ENCODE measurements around the gene AFTPH.

AFTPH gene

DNA sequence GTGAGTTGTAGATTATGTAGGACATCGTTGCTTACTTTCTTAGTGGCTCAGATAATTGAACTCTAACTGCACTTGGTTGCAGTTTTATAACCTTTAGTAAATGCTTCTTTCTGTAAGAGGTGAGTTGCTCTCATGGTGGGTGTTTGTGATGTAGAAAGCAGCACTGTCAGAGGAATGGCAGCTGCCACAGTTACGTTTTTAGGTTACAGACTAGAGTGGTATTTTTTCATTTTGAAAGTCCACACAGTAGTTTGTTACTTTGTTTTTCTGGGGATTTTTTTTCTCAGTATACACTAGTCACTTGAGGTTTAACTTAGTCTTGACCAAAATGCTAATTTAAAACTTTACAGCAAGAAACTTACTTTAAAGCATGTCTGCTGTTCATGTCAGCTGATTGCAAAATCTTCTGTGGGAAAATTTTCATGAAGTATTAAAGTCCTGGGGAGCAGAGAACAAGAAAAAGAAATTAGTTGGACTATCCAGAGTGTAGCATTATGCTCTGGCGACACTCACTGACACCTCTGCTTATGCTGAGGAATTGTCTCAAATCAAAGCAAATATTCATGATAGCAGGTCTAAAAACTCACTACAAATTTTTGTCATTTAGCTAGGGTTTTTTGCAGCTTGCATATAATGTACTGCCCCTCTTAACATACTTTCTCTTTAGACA lies 14.8 kb downstream of the AFTPH start:
- no peak for DNase-seq (ENCODE audit: low read depth in 4 of 4, low spot score in 1 of 4)

DNA sequence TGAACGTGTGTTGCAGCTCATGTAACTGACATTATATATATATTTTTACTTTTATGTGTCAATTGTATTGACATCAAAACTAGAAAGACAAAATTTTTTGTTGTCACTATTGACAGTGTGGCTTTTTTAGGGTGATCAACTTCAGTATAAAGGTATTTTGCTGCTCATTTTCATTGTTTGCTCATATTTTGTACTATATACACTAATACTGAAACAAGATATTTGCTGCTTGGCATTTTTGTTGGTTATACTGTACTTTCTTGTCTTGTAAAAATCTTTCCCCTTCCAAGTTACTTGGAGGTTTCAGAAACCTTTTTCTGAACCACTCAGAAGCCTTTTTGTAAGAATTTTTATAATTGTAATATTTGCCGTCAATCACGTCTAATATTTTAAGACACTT lies 16.5 kb downstream of the AFTPH start:
- no peak for DNase-seq (ENCODE audit: low read depth in 4 of 4, low spot score in 1 of 4)

- no peak for DNase-seq (ENCODE audit: low read depth in 4 of 4, low spot score in 1 of 4)
These were observed 17.4 kb downstream of the AFTPH start for GRCh38 chr2:64541547-64541946.

- DNase-seq (ENCODE audit: low read depth in 4 of 4, low spot score in 1 of 4): no peak
These were observed 18.2 kb downstream of the AFTPH start for GRCh38 chr2:64542071-64543007.

DNA sequence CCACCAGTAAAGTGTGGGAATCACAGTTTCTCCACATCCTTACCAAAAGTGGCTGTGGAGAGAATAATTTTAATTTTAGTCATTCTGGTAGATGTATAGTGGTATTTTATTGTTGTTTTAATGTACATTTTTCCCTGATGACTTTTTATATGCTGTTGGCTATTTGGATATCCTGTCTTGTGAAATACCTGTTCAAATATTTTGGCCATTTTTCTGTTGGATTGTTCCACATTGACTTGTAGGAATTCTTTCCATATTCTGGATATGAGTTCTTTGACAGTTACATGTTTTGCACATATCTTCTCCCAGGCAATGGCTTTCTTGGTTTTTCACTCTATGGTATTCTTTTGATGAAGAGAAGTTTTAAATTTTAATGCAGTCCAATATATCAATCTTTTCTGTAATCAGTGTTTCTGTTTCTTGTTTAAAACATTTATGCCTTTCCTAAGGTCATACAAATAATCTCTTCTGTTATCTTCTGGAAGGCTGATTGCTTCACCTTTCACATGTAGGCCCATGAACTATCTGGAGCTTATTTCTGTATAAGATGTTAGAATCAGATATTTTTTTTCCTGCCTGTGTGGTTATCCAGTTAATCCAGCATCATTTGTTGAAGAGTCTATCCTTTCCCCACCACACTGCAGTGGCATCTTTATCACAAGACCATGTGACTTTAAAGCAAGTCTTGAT lies 19.0 kb downstream of the AFTPH start:
- DNase-seq (ENCODE audit: low read depth in 4 of 4, low spot score in 1 of 4): no peak

DNA sequence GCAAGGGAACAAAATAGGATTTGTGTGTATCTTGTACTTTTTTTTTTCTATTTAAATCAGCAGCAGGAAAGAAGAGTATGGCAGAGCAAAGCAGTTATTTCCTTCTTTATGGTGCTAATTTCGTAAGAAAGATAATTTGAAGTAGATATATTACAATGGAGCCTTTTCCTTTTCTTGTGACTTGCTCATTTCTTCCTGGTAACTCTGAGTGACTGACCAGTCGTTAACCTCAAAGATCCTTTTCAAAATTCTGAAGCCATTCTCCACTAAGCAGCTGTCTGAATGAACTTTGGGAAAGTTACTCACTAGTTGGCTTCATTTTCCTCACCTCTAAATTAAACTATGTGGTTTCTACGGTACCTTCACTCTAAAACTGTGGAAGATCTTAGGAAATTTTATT lies 24.6 kb downstream of the AFTPH start:
- no peak for DNase-seq (ENCODE audit: low read depth in 4 of 4, low spot score in 1 of 4)

- no peak for DNase-seq (ENCODE audit: low read depth in 4 of 4, low spot score in 1 of 4)
These were observed 25.9 kb downstream of the AFTPH start for GRCh38 chr2:64550042-64550441.

DNA sequence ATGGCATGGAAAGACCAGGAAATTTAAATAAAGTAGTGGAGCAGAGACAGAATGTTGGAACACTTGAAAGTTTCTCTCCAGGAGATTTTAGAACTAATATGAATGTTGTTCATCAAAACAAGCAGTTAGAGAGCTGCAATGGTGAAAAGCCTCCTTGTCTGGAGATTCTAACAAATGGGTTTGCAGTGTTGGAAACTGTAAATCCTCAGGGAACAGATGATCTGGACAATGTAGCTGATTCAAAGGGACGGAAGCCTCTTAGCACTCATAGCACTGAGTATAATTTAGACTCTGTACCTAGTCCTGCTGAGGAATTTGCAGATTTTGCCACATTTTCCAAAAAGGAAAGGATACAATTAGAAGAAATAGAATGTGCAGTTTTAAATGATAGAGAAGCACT lies 27.7 kb downstream of the AFTPH start:
- DNase-seq (ENCODE audit: low read depth in 4 of 4, low spot score in 1 of 4): no peak

DNA sequence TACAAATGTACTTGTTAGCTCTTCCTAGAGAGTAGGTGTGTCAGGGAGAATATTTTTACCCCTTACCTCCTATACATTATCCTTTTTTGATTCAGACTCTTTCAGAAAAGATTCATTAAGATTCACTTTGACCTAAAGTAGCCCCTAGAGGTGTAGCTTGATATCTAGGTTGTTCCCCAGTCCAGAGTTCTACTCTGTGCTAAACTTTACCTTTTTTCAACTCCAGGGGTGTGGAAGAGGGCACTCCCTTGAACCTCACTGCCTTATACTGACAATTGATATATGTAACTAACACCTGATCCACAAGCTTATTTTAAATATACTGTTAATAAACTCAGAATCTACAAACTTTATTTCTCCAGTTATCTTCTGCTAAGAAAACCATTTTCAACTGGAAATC lies 30.0 kb downstream of the AFTPH start:
- no peak for DNase-seq (ENCODE audit: low read depth in 4 of 4, low spot score in 1 of 4)

GRCh38 chr2:64558445-64559081 lies 34.4 kb downstream of the AFTPH start:
- DNase-seq (ENCODE audit: low read depth in 4 of 4, low spot score in 1 of 4): no peak

DNA sequence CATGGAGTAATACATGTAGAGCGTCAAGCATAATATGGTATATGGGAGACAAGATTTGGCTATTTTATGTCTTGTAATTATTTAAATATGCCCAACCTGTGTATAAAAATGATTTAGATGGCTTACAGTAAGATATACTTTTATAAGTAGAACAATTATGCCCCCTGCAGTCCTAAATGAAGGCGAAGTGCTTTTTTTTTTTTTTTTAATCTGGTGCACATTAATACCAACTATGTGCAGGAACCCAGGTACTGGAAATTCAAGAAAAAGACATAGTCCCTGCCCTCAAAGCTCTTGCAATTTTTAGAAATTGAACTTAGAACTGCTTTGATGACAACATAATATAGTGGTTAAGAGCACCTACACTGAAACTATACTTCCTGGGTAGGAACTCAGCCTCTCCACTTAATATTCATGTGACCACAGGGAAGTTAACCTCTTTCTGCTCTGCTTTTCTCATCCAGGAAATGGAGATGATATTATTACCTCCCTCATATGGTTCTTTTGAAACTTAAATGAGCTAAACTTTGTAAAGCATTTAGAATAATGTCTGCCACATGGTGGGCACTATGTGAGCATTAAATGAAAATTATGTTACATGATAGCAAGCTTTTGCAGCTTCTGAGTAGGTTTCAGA lies 38.1 kb downstream of the AFTPH start:
- no peak for DNase-seq (ENCODE audit: low read depth in 4 of 4, low spot score in 1 of 4)

GRCh38 chr2:64563436-64563938 lies 39.4 kb downstream of the AFTPH start:
- no peak for DNase-seq (ENCODE audit: low read depth in 4 of 4, low spot score in 1 of 4)

- no peak for DNase-seq (ENCODE audit: low read depth in 4 of 4, low spot score in 1 of 4)
These were observed 42.0 kb downstream of the AFTPH start for GRCh38 chr2:64565949-64566710.

GRCh38 chr2:64567473-64567872 lies 43.3 kb downstream of the AFTPH start:
- no peak for DNase-seq (ENCODE audit: low read depth in 4 of 4, low spot score in 1 of 4)

DNA sequence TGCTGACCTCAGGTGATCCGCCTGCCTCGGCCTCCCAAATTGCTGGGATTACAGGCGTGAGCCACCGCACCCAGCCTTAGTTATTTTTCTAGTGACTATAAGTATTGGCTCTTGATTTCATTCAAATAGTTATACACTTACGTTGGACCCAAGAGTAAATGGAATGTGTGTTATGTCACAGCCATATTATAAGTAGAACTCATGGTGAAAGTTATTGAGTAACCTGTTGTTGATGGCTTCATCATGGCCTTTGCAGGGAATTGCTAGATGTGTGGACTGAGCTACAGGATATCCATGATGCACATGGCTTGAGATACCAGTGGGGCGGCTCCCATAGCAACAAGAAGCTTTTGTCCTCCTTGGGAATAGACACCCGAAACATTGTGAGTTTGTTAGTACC lies 44.7 kb downstream of the AFTPH start:
- DNase-seq (ENCODE audit: low read depth in 4 of 4, low spot score in 1 of 4): no peak

DNA sequence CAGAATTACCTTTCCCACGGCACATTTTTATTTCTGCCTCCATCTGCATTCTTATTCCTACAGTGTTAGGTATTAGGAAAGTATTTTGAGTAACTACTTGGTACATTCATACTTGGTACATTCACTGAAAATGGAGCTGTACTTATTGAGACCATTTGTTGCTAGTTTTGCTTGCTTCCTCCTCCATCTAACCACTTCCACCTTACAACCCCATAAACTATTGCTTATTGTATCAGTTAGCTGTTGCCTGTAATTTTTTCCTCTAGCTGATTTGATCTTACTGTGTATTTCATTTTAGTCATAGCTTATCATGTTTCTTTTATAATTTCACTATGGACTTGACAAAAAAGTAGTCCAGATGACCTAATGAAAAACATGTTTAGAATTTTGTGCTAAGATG lies 50.7 kb downstream of the AFTPH start:
- no peak for DNase-seq (ENCODE audit: low read depth in 4 of 4, low spot score in 1 of 4)

DNA sequence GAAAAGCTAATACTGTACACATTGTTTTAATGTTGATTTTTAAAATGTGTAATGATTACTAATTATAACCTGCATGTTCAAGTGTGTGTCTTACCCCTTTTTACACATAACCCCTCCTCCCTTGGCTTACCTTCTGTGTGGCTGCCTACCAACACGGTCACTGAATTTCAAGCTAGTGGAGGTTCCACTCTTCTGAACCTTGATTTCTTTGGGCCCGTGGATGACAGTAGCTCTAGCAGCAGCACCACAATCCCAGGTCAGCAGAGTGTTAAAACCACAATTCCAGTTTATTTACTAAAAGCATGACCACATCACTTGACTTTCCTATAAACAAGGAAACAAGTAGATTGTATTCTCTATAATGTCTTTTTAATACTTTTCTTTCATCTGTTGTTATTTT lies 56.9 kb downstream of the AFTPH start:
- no peak for DNase-seq (ENCODE audit: low read depth in 4 of 4, low spot score in 1 of 4)

- no peak for DNase-seq (ENCODE audit: low read depth in 4 of 4, low spot score in 1 of 4)
These were observed 57.8 kb downstream of the AFTPH start for GRCh38 chr2:64581777-64582539.

- DNase-seq (ENCODE audit: low read depth in 4 of 4, low spot score in 1 of 4): no peak
These were observed 58.7 kb downstream of the AFTPH start for GRCh38 chr2:64582774-64583340.
